SJCRH30 (cell line): ENCODE measurements around the gene MFSD6. TPM values are rescaled to one million over a fixed set of nuclear protein-coding genes. Genes with fewer than 3 reads are reported as not detected.
"Not testable (repeated sequence)": the region's sequence is repeated elsewhere in the genome, so short reads cannot be mapped to it uniquely, and the experiment has no call there.

Experiments
- DNase-seq, 2 experiments: peaks; one replicate each; pipeline ENCODE4 v3.0.0-alpha.2; 2015 to 2020
- H3K27ac ChIP-seq: fragments of 250-450 bp; sonication (Bioruptor Pico); 2 replicates; pipeline ENCODE4 v1.5.1; 2020; ENCODE audit warnings: mild to moderate bottlenecking, moderate library complexity
- H3K27me3 ChIP-seq: fragments of 250-450 bp; sonication (Bioruptor Pico); 2 replicates; pipeline ENCODE4 v1.5.1; 2020; ENCODE audit warnings: mild to moderate bottlenecking, moderate library complexity
- H3K36me3 ChIP-seq: fragments of 250-450 bp; sonication (Bioruptor Pico); 2 replicates; pipeline ENCODE4 v1.5.1; 2020; ENCODE audit warnings: mild to moderate bottlenecking, moderate library complexity
- H3K4me1 ChIP-seq: fragments of 250-450 bp; sonication (Bioruptor Pico); 2 replicates; pipeline ENCODE4 v1.5.1; 2020; ENCODE audit warnings: mild to moderate bottlenecking, moderate library complexity
- H3K4me3 ChIP-seq: fragments of 250-450 bp; sonication (Bioruptor Pico); 2 replicates; pipeline ENCODE4 v1.5.1; 2020; ENCODE audit warnings: mild to moderate bottlenecking, moderate library complexity
- H3K9me3 ChIP-seq: fragments of 250-450 bp; sonication (Bioruptor Pico); replicated peaks from 2 replicates; pipeline ENCODE4 v1.5.1; 2020; ENCODE audit warnings: mild to moderate bottlenecking, moderate library complexity
- total RNA-seq: library from RNA; depleted of rRNA; stranded (reverse); fragments of >200 nt; shearing (Covaris generic); gene quantifications from 2 replicates; pipeline ENCODE4 v1.2.3, GENCODE V29; 2014

The MFSD6 gene
- total RNA-seq, 1 experiment from 2014 or later, result 14.4 TPM

DNA sequence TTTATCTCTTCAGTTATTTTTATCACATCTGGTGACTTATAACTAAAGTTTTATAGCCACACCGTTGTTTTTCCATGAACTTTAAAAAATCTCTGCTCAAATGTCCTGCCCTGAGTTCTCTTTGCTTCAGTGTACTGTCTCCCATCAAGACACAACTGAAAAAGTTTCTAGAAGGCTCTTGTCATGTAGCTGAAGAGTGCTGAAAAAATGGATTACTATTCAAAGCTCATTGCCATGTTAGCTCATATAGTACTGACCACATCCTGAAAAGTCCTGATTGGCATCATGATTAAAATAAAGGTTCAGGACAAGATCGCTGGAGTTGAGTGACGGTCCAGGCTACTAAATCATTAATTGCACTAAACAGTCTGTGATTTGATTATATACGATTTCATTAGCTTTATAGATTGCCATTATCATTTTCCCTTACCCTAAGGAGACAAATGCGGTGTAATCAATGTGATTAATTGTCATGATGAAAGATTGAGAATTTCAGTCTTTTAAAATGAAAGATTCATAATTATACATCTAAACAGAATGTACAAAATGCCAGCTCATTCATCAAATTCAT, 62.2 kb downstream of the MFSD6 start:
- DNase-seq, result no peak
- no peak overlapping the region for H3K27ac ChIP-seq

DNA sequence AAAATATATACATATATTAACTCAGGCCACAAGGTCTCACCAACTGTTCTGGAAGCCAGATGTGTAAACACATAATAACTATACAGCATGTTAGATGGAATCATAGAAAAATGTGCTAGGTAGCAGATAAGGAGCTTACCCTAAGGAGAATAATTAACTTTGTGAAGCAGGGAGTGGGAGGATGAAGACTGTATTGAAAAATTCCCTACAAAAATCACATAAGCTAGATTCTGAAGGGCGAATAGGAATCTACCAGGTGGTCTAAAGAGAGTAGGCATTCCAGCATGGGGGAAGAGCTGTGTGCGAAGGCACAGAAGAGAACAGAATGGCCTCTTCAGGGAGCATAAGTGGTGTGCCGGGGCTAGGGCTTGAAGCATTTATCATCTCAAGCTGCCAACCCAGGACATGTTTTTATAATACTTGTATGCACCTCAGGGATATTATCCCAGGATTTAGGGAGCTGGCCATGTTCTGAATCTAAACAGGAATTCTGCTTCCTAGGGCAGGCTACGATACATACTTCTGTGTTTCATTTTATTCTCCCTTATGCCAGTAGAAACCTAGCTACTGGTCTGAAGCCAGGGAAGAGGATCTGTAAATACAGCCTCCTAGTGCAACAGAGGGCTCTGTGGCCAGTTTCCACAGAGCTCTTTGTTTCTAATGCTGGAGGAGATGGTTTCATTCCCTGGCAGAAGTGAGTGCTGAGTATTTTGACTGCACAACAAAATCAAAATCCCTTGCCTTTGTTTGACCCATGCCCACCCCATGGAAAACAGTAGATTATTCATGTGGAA, 69.7 kb downstream of the MFSD6 start:
- no peaks in the 10 kb centered on the region for H3K36me3 ChIP-seq
- peaks cover 14% of the 10 kb centered on the region for H3K9me3 ChIP-seq
- no peak overlapping the region for H3K27ac ChIP-seq
- DNase-seq, result no peak
- H3K4me1 ChIP-seq, result peaks cover 33% of the 10 kb centered on the region
- no peaks in the 10 kb centered on the region for H3K27me3 ChIP-seq
- no peak overlapping the region for H3K4me3 ChIP-seq

More for the DNA sequence above, 62.2 kb downstream of the MFSD6 start:
- peaks cover 38% of the 10 kb centered on the region for H3K4me1 ChIP-seq
- peaks cover 11% of the 10 kb centered on the region for H3K9me3 ChIP-seq
- H3K4me3 ChIP-seq, result no peak overlapping the region
- H3K27me3 ChIP-seq, result no peaks in the 10 kb centered on the region
- no peaks in the 10 kb centered on the region for H3K36me3 ChIP-seq

DNA sequence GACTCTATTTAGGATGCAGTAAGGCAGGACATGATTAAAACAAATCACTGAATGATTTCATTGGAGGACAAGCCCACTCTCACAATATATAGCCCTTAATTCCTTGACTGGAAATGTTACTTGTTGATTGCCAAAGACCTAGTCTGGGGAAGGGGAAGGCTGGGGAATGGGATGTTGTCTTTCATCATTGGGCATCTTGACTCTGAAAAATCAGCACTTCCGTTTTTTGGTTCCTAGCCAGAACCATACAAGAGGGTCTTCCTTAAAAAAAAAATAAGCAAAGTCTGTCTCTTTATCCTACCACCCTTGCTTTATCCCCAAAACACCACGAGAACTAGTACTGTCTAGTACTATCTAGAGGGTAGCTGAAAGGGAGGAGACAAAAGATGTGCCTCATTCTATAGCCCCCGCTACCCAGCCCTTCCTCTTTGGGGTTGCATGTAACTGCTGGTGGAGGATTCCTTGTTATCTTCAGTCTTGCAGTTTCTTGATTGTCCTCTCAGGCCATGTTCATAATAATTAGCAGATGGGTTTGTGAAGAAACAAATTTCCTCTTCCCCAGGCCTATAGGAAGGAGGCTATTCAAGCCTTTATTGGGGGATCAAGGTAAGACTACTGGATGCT, 70.5 kb downstream of the MFSD6 start:
- H3K27ac ChIP-seq, result no peak overlapping the region
- peaks cover 39% of the 10 kb centered on the region for H3K4me1 ChIP-seq
- H3K27me3 ChIP-seq, result no peaks in the 10 kb centered on the region
- H3K36me3 ChIP-seq, result no peaks in the 10 kb centered on the region
- peaks cover 6% of the 10 kb centered on the region for H3K9me3 ChIP-seq
- no peak overlapping the region for H3K4me3 ChIP-seq
- no peak for DNase-seq

DNA sequence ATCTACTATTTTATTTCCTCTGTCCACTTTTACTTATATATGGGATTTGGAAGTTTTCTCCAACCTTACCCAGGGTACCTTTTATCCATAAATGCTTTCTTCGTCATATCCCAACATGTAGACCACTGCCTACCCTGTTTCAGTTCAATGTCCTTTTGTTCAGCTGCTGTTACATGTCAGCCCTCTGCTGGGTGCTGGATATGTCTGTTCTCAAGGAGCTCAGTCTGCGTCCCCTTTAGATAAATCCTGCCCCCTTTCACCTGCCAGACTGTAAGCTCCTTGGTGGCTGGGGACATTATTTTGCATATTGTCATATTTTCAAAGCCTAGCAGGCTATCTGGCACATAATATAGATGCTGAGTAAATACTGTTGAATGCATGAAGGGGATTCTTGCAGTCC, 73.2 kb downstream of the MFSD6 start:
- Histone ChIP-seq H3K9me3 (0 out of 2 replicates have a peak, but pooled peaks cover 3% of the 10 kb centered on the region), H3K27me3 (no peaks in the 10 kb centered on the region), H3K27ac (peak overlapping the region; percentile 55), H3K36me3 (no peaks in the 10 kb centered on the region), H3K4me1 (peaks cover 39% of the 10 kb centered on the region), H3K4me3 (no peak overlapping the region)
- DNase-seq, result peak; percentile 58 to 78

DNA sequence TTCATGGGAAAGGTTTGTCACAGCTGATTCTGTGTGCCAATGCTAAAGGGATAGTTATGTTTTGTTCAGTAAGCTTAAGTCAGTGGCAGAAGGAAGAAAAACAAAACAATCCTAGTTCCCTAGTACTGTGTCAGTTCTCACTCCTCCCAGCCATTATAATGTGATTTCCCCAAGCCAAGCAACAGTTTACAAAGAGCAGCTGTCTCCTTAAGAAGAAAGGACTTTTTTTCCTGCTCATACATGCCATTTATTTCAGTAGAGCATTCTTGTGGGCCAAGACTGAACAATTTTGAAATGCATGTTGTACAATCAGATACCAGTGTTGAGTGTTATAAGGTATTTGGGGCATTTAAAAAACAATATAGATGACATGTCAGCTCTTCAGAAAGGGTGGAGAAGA, 74.3 kb downstream of the MFSD6 start:
- no peaks in the 10 kb centered on the region for H3K27me3 ChIP-seq
- H3K27ac ChIP-seq, result peak overlapping the region; percentile 55
- no peak overlapping the region for H3K4me3 ChIP-seq
- no peaks in the 10 kb centered on the region for H3K36me3 ChIP-seq
- DNase-seq, result peak; percentile 64 to 91
- H3K9me3 ChIP-seq, result 0 out of 2 replicates have a peak, but pooled peaks cover 3% of the 10 kb centered on the region
- H3K4me1 ChIP-seq, result peaks cover 36% of the 10 kb centered on the region

DNA sequence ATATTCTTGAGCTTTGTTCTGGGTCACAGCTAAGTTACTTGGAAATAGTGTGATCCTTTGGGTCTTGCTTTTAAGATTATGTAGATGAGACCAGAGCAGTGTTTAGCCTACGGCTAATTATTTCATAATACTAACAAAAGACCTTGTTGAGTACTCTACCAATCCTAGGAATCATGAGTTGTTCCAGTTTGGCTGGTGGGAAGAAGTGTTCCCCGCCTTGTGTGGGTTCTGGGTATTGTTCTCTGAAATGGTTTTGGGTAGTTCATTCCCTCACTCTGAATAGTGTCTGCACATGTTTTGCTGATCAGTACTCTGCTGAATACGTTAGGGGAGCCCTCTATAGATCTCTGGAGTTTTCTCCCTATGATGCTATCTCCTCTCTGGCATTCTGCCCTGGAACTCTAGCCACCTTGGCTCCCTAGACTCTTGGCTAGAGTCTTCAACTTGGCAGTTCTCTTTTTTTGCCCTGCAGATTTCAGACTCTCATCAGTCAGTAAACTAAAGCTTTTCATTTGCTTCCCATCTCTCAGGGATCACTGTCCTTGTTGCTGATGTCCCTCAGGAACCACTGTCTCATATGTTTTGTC, 78.0 kb downstream of the MFSD6 start:
- no peaks in the 10 kb centered on the region for H3K36me3 ChIP-seq
- no peaks in the 10 kb centered on the region for H3K9me3 ChIP-seq
- no peaks in the 10 kb centered on the region for H3K27me3 ChIP-seq
- H3K27ac ChIP-seq, result no peak overlapping the region
- peaks cover 21% of the 10 kb centered on the region for H3K4me1 ChIP-seq
- no peak for DNase-seq
- H3K4me3 ChIP-seq, result no peak overlapping the region

DNA sequence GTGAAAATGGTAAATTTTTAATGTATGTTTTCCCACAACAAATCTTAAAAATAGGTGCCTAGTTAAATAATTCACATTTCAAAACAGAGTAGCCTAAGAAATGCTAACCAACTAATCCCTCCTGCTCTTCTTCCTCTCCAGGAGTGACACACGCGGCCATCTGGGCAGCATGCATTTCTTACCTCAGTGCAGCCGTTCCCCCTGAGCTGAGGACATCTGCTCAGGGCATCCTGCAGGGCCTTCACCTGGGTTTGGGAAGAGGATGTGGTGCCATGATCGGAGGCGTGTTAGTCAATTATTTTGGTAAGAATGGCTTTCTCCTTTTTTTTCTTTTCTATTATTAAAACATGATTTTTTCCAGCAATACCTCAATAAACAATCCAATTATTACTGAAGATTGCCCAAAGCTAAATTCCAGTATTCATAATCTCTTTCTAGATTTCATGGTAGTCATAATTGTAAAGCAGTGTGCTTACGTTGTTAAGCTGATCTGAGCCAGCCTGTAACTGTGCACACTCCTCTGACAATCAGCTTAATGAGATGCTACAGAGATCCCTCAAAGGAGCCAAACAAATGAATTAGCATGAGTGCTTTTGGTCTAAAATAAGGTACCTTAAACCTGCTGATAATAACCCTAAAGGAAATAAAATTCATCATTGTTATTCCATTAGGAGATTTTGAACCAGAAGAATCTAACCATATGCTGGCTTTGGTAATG, 80.5 kb downstream of the MFSD6 start:
- Histone ChIP-seq H3K4me3 (no peak overlapping the region), H3K27ac (no peak overlapping the region), H3K27me3 (no peaks in the 10 kb centered on the region), H3K9me3 (peaks cover 3% of the 10 kb centered on the region; the same call in 1 of the 2 replicates), H3K36me3 (no peaks in the 10 kb centered on the region), H3K4me1 (no peaks in the 10 kb centered on the region)
- no peak for DNase-seq

DNA sequence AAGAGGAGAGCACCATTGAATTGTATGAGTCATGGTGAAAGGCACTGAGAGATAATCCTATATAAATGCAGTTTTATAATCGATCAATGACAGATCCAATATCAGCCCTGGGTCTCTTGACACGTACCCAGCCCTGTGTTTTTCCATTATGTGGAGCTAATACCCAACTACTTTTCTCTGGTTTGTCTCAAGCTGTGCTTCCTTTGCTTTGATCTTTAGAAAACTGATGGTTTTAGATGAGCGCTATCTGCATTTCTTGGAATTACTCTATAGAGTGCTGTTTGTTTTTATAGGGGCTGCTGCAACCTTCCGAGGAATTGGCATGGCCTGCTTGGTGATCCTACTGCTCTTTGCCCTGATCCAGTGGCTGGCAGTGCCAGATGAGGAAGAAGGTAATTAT, 81.3 kb downstream of the MFSD6 start:
- Histone ChIP-seq H3K9me3 (peaks cover 4% of the 10 kb centered on the region), H3K36me3 (no peaks in the 10 kb centered on the region), H3K4me1 (no peaks in the 10 kb centered on the region), H3K27ac (no peak overlapping the region), H3K27me3 (no peaks in the 10 kb centered on the region), H3K4me3 (no peak overlapping the region)
- DNase-seq, result no peak

DNA sequence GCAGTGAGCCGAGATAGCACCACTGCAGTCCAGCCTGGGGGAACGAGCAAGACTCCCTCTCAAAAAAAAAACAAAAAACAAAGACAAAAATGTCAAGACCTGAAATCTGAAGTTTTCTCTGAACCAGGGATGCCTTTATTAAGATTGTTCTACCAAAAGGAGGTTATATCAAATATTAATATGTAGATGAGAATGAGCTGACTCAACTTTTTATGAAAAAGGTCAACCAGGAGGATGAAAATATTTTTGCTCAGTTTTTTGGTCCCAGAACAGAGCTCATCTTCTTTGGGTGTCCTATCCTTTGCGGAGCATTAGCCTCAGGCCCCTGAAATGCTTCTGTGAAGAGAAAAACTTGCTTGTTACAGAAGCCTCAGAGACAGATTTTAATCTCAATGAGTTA, 82.3 kb downstream of the MFSD6 start:
- Histone ChIP-seq H3K27me3 (no peaks in the 10 kb centered on the region), H3K4me3 (no peak overlapping the region), H3K9me3 (peaks cover 7% of the 10 kb centered on the region), H3K4me1 (no peaks in the 10 kb centered on the region), H3K27ac (no peak overlapping the region), H3K36me3 (no peaks in the 10 kb centered on the region)
- no peak for DNase-seq

DNA sequence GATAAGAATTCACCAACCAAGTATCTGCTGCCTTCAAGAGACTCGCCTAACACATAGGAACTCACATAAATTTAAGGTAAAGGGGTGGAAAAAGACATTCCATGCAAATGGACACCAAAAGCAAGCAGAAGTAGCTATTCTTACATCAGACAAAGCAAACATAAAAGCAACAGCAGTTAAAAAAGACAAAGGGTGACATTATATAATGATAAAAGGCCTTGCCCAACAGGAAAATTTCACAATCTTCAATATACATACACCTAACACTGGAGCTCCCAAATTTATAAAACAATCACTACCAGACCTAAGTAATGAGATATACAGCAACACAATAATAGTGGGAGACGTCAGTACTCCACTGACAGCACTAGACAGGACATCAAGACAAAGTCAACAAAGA, 84.9 kb downstream of the MFSD6 start:
- H3K27me3 ChIP-seq, result no peaks in the 10 kb centered on the region
- no peak for DNase-seq
- no peaks in the 10 kb centered on the region for H3K36me3 ChIP-seq
- no peak overlapping the region for H3K4me3 ChIP-seq
- no peaks in the 10 kb centered on the region for H3K4me1 ChIP-seq
- peaks cover 7% of the 10 kb centered on the region for H3K9me3 ChIP-seq
- H3K27ac ChIP-seq, result no peak overlapping the region

DNA sequence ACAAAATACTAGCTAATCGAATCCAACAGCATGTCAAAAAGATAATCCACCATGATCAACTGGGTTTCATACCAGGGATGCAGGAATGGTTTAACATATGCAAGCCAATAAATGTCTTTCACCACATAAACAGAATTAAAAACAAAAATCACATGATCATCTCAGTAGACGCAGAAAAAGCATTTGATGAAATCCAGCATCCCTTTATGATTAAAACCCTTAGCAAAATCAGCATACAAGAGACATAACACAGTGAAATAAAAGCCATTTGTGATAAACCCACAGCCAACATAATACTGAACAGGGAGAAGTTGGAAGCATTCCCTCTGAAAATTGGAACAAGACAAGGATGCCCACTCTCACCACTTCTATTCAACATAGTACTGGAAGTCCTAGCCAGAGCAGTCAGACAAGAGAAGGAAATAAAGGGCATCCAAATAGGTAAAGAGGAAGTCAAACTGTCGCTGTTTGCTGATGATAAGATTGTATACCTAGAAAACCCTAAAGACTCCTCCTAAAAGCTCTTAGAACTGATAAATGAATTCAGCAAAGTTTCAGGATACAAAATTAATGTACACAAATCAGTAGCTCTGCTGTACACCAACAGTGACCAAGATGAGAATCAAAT, 86.6 kb downstream of the MFSD6 start:
- not testable (repeated sequence) for H3K27me3 ChIP-seq, H3K36me3 ChIP-seq, DNase-seq, H3K9me3 ChIP-seq, H3K4me3 ChIP-seq, H3K27ac ChIP-seq, H3K4me1 ChIP-seq

DNA sequence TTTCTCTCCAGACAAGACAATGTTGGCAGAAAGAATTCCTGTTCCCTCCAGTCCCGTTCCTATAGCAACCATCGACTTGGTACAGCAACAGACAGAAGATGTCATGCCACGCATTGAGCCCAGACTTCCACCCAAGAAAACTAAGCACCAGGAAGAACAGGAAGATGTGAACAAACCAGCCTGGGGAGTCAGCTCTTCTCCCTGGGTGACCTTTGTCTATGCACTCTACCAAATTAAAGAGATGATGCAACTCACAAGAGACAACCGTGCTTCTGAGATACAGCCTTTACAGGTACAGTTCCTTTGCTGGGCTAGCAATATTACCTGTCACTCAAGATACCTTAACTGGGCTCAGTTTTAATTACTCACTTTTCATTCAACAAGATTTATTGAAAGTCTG, 89.3 kb downstream of the MFSD6 start:
- Histone ChIP-seq H3K4me1 (no peaks in the 10 kb centered on the region), H3K27me3 (no peaks in the 10 kb centered on the region), H3K9me3 (peaks cover 7% of the 10 kb centered on the region), H3K36me3 (no peaks in the 10 kb centered on the region), H3K27ac (no peak overlapping the region), H3K4me3 (no peak overlapping the region)
- DNase-seq, result no peak

DNA sequence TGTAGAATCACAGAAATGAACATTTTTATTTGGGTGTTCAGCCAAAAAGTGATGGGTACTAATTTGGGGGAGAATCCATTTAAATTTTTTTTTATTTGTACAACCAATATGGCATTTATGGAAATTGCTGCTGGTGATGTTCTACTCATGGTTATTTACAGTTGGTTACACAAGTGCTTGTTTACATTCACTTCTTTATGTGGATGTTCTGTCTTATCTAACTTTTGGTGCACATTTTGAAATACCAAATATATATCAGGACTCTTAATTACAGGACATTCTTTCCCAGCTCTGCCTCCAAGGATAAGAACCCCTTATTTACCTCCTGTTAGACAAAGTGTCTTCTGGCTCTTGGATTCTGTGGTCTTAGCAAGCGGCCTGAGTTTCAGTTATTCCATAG, 91.1 kb downstream of the MFSD6 start:
- Histone ChIP-seq H3K27ac (no peak overlapping the region), H3K27me3 (no peaks in the 10 kb centered on the region), H3K9me3 (peaks cover 4% of the 10 kb centered on the region; the same call in 1 of the 2 replicates), H3K4me3 (no peak overlapping the region), H3K36me3 (no peaks in the 10 kb centered on the region), H3K4me1 (no peaks in the 10 kb centered on the region)
- no peak for DNase-seq

DNA sequence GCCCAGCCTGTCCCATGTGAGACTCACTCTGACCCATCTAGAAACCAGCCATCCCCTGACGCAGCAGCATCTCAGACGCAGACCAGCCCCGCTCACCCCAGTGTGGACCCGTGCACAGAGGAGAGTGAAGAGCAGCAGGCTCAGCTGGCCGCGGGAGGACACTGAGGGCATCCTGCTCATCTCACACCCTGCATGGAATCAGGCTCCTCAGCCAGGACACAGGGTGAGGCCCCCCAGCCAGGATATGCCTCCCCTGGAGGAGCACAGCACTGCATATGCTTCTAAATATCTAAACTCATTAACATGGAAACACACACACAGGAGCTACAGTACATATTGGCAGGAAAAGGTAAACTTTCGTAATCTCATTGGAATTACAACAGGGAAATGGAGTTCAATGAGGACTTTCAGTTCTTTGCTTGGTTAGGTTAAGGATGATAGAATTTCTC, 91.9 kb downstream of the MFSD6 start:
- no peaks in the 10 kb centered on the region for H3K36me3 ChIP-seq
- H3K27ac ChIP-seq, result no peak overlapping the region
- DNase-seq, result no peak
- H3K27me3 ChIP-seq, result no peaks in the 10 kb centered on the region
- no peak overlapping the region for H3K4me3 ChIP-seq
- no peaks in the 10 kb centered on the region for H3K4me1 ChIP-seq
- no peaks in the 10 kb centered on the region for H3K9me3 ChIP-seq
